SJSA1 (cell line): Measurements from ENCODE around the gene BAHCC1. TPM values are rescaled to one million over a fixed set of nuclear protein-coding genes. Genes with fewer than 3 reads are reported as not detected.

Source experiments
- DNase-seq, 2 experiments: peaks; one replicate each; pipeline ENCODE4 v3.0.0-alpha.2; 2015 to 2020; ENCODE audit warnings: low spot score in 2 of 2, low read depth in 1 of 2
- H3K27ac ChIP-seq: fragments of 250-450 bp; sonication (Bioruptor Pico); 2 replicates; pipeline ENCODE4 v1.5.1; 2020; ENCODE audit warnings: mild to moderate bottlenecking, moderate library complexity
- H3K27me3 ChIP-seq: fragments of 250-450 bp; sonication (Bioruptor Pico); replicated peaks from 2 replicates; pipeline ENCODE4 v1.5.1; 2020; ENCODE audit warnings: mild to moderate bottlenecking, moderate library complexity
- H3K36me3 ChIP-seq: fragments of 250-450 bp; sonication (Bioruptor Pico); 2 replicates; pipeline ENCODE4 v1.5.1; 2020; ENCODE audit warnings: mild to moderate bottlenecking
- H3K4me1 ChIP-seq: fragments of 250-450 bp; sonication (Bioruptor Pico); replicated peaks from 2 replicates; pipeline ENCODE4 v1.6.1; 2021; ENCODE audit warnings: mild to moderate bottlenecking
- H3K4me3 ChIP-seq: fragments of 250-450 bp; sonication (Bioruptor Pico); 2 replicates; pipeline ENCODE4 v1.5.1; 2020; ENCODE audit warnings: mild to moderate bottlenecking
- H3K9me3 ChIP-seq: fragments of 250-450 bp; sonication (Bioruptor Pico); replicated peaks from 2 replicates; pipeline ENCODE4 v1.5.1; 2020; ENCODE audit warnings: mild to moderate bottlenecking
- total RNA-seq: library from RNA; depleted of rRNA; stranded (reverse); fragments of >200 nt; shearing (Covaris generic); gene quantifications from 2 replicates; pipeline ENCODE4 v1.2.3, GENCODE V29; 2014

Gene BAHCC1
- total RNA-seq, 1 experiment from 2014 or later, result 6.6 TPM

DNA sequence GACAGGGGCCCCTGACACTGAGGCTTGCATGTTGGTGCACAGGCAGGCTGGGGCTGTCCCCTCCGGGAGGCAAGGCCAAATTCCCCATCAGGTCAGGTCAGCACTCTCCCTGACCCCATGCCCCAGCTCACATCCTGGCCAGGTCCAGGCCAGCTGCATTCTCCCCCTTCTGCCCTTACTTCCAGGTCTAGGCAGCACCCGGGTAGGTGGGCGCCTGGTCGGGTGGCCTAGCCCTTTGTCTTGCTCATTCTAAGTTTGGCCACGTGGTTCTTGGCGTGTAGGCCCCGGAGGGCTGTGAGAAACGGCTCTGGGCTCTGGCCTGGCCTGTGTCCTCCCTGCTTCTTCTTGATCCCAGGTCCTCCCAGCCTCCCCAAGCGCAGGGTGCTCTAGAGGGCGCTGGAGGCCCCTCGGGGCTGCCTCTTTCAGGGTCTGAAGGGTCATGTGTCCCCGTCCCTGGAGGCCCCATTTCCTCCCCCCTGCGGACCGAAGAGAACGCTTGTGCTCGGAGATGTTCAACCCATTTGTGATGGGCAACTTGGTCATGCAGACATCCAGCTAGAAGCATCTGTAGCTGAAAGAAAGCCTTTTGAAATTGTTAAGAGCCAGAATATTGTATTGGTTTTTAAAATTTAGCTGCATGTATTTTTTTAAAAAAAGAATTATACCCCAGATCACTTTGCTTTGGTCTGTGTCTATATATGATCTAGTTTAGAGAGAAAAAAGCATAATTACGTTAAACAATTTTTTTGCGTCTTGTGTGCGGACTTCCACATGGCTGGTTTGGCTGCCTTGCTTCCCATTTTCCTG, 6.7 kb downstream of the BAHCC1 start:
- no peaks in the 10 kb centered on the region for H3K9me3 ChIP-seq
- peaks cover 6% of the 10 kb centered on the region for H3K36me3 ChIP-seq
- H3K27me3 ChIP-seq, result no peaks in the 10 kb centered on the region
- H3K4me1 ChIP-seq, result peaks cover 67% of the 10 kb centered on the region
- DNase-seq, result peak; percentile 91 to 93
- peak overlapping the region; percentile 80 for H3K27ac ChIP-seq
- peak overlapping the region; percentile 11 for H3K4me3 ChIP-seq

DNA sequence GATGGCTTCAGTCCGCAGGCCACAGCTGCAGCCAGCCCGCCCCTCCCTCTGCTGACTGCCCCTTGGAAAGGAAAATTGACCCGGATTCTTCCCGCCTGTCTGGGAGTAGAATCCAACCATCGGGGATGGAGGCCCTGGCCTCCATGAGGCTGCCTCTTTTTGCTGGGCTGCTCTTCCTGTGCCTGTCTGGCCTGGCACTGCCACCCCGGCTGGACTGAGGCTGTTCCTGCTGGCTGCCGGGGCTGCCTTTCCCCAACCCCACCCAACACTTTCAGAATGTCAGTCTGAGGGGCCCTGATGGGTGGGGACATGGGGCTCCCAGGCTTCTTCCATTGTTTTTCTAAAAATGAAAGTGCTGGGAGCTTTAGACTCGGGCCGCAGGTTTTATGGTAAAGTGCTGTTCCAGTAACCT, 7.3 kb downstream of the BAHCC1 start:
- Histone ChIP-seq H3K27me3 (no peaks in the 10 kb centered on the region), H3K4me1 (peaks cover 67% of the 10 kb centered on the region), H3K27ac (peak overlapping the region; percentile 80), H3K4me3 (peak overlapping the region; percentile 11), H3K36me3 (peaks cover 6% of the 10 kb centered on the region), H3K9me3 (no peaks in the 10 kb centered on the region)
- peak in 1 of 2 experiments; percentile 89 for DNase-seq

DNA sequence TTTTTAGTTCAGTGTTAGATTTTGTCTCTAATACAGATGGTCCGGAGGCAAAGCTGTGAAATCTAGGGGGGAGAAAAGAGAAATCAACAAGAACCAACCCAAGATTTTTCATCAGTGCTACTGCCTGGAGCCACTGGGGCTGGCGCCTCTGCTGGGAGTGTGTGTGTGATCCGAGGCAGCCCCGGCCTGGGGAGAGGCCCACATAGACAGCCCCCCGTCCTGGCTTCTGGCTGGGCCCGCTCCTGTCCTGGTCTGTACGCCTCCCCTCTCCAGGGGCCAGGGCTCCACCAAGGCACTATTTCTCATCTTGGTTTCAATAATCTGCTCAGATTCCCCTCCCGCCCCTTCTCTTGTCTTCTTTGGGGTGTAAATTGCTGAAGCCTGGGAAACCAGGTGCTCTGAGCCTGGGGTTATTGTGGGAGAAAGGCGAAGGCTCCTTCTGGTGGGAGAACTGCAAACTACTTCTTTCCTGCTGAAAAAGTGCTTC, 7.8 kb downstream of the BAHCC1 start:
- H3K4me3 ChIP-seq, result peak overlapping the region; percentile 11
- DNase-seq, result peak in 1 of 2 experiments; percentile 88
- no peaks in the 10 kb centered on the region for H3K9me3 ChIP-seq
- H3K4me1 ChIP-seq, result peaks cover 65% of the 10 kb centered on the region
- no peaks in the 10 kb centered on the region for H3K27me3 ChIP-seq
- peak overlapping the region; percentile 80 for H3K27ac ChIP-seq
- H3K36me3 ChIP-seq, result peaks cover 6% of the 10 kb centered on the region

- Histone ChIP-seq H3K4me1 (peaks cover 60% of the 10 kb centered on the region), H3K27ac (peak overlapping the region; percentile 80), H3K27me3 (no peaks in the 10 kb centered on the region), H3K9me3 (no peaks in the 10 kb centered on the region), H3K4me3 (peak overlapping the region; percentile 17), H3K36me3 (peaks cover 6% of the 10 kb centered on the region)
- peak in 1 of 2 experiments; percentile 79 for DNase-seq
Observed at GRCh38 chr17:81403671-81404534, 8.6 kb downstream of the BAHCC1 start.

DNA sequence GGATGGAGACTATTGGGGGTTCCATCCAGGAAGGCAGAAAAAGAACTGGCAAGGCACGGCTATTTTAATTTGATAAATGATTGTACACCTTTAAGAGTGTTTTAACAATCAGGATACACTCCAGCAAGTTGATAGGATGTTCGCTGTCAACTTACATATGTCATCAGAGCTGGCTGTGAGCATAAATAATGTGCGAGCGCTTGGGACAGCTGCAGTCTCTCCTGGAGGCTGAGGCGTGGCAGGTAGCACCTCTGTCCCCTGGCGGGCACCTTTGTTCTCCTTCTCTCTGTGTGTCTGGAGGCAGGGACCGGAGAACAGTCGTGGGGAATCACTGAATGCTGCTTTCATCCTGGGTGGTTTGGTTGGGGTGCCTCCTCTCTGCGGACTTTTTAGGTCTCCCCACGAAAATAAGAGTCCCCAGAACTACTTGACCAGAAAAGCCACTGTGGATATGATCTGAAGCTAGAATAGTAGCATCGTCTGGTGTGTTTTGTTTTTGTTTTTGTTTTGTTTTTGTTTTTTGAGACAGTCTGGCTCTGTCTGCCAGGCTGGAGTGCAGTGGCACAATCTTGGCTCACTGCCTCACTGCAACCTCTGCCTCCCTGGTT, 9.4 kb downstream of the BAHCC1 start:
- peaks cover 60% of the 10 kb centered on the region for H3K4me1 ChIP-seq
- peaks cover 6% of the 10 kb centered on the region for H3K36me3 ChIP-seq
- DNase-seq, result peak in 1 of 2 experiments; percentile 57
- H3K27ac ChIP-seq, result no peak overlapping the region
- no peaks in the 10 kb centered on the region for H3K9me3 ChIP-seq
- H3K4me3 ChIP-seq, result no peak overlapping the region
- H3K27me3 ChIP-seq, result no peaks in the 10 kb centered on the region

- Histone ChIP-seq H3K4me3 (no peak overlapping the region), H3K9me3 (no peaks in the 10 kb centered on the region), H3K4me1 (peaks cover 57% of the 10 kb centered on the region), H3K36me3 (peaks cover 4% of the 10 kb centered on the region; the same call in 1 of the 2 replicates), H3K27ac (0 out of 2 replicates have a peak overlapping the region, but pooled peaks have one; percentile 13), H3K27me3 (no peaks in the 10 kb centered on the region)
- DNase-seq, result peak; percentile 72 to 76
Observed at GRCh38 chr17:81405411-81405872, 10.2 kb downstream of the BAHCC1 start.

DNA sequence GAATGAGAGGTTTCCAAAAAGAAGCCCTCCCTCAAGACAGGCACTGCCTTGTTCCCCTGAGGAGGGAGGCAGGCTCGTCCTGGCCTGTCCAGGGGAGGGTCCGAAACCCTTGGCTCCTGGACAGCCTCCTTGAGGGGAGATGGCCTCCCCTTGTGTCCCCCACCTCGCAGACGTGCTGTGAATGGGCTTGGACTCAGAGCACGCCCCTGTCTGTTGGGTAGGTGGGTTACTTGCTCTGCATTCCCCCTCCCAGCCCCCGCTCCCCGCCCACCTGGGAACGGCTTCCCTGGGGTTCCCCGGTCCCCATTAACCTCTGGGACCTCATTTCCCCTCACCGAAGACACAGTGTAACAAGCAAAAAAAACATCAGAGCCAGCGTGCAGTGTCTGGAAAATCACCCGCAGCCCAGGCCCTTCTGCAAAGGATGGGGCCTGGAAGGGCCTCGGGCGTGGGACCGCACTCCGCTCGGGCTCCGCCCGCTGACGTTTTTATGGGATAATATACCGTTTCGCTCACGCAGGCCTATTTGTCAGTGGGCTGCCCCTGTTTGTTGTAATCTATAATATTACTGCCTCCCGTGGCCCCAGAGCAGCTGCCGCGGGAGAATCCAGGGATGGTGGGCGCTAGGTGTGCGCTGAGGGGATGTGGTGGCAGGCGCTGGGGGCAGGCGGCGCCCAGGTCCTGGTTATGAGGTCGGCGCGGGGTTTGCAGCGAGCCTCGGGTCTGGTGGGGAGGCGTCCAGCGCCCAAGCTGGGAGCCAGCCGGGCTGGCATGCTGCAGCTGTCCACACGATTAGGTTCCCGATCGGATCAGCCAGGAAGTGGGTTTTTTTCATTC, 11.1 kb downstream of the BAHCC1 start:
- Histone ChIP-seq H3K27me3 (no peaks in the 10 kb centered on the region), H3K36me3 (peaks cover 4% of the 10 kb centered on the region; the same call in 1 of the 2 replicates), H3K27ac (no peak overlapping the region), H3K4me1 (peaks cover 48% of the 10 kb centered on the region), H3K4me3 (no peak overlapping the region), H3K9me3 (no peaks in the 10 kb centered on the region)
- no peak for DNase-seq

DNA sequence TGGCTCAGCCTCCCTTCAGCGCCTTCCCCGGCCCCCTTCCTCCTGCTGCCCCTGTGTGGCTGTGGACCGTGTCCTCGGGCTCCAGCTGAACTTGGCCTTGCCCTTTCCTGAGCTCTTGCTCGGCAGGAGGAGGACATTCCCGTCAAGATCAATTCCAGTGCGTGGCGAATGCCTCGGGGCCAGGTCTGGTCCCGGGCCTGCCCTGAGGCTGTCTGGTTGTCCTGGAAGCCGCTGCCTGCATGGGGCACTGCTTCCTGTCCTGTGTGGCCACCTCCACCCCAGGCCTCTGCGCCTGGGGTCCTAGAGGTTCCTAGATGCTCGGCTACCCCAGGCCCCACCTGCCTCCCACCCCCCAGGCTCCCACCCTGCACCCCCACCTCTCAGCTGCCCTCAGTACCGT, 12.8 kb downstream of the BAHCC1 start:
- H3K27ac ChIP-seq, result no peak overlapping the region
- no peak for DNase-seq
- no peaks in the 10 kb centered on the region for H3K27me3 ChIP-seq
- H3K9me3 ChIP-seq, result no peaks in the 10 kb centered on the region
- H3K4me1 ChIP-seq, result peaks cover 36% of the 10 kb centered on the region
- no peak overlapping the region for H3K4me3 ChIP-seq
- no peaks in the 10 kb centered on the region for H3K36me3 ChIP-seq

GRCh38 chr17:81409190-81409935, 14.1 kb downstream of the BAHCC1 start:
- Histone ChIP-seq H3K4me1 (peaks cover 23% of the 10 kb centered on the region), H3K4me3 (no peak overlapping the region), H3K27ac (no peak overlapping the region), H3K27me3 (no peaks in the 10 kb centered on the region), H3K9me3 (no peaks in the 10 kb centered on the region), H3K36me3 (no peaks in the 10 kb centered on the region)
- no peak for DNase-seq

- Histone ChIP-seq H3K36me3 (no peaks in the 10 kb centered on the region), H3K4me1 (peaks cover 8% of the 10 kb centered on the region), H3K27ac (no peak overlapping the region), H3K27me3 (no peaks in the 10 kb centered on the region), H3K9me3 (no peaks in the 10 kb centered on the region), H3K4me3 (no peak overlapping the region)
- DNase-seq, result no peak
Observed at GRCh38 chr17:81410852-81411251, 15.6 kb downstream of the BAHCC1 start.

DNA sequence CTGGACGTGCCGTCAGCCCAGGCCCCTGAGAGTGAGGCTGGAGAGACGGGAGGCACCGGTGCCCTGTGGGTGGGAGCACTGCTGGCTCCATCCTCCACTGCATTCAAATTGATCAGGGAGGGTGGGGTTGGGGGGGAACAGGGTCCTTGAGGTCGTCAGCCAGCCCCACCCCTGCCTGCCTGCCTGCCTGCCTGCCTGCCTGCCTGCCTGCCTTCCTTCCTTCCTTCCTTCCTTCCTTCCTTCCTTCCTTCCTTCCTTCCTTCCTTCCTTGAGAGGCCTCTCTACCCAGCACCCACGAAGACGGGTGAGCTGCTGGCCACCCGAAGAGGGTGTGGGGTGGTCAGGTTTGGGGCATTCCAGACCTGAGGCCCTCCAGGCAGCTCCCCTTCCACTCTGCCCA, 16.0 kb downstream of the BAHCC1 start:
- Histone ChIP-seq H3K36me3 (no peaks in the 10 kb centered on the region), H3K27me3 (no peaks in the 10 kb centered on the region), H3K4me3 (no peak overlapping the region), H3K9me3 (no peaks in the 10 kb centered on the region), H3K27ac (no peak overlapping the region), H3K4me1 (peaks cover 5% of the 10 kb centered on the region; the same call in 1 of the 2 replicates)
- no peak for DNase-seq

- H3K27me3 ChIP-seq, result no peaks in the 10 kb centered on the region
Observed at GRCh38 chr17:81412490-81413093, 17.3 kb downstream of the BAHCC1 start.

More at GRCh38 chr17:81412490-81413093, 17.3 kb downstream of the BAHCC1 start:
- Histone ChIP-seq H3K4me3 (no peak overlapping the region), H3K9me3 (no peaks in the 10 kb centered on the region), H3K4me1 (peaks cover 17% of the 10 kb centered on the region), H3K36me3 (no peaks in the 10 kb centered on the region), H3K27ac (no peak overlapping the region)
- DNase-seq, result no peak
